ENCODE results near the gene JAKMIP1.

The JAKMIP1 gene

DNA sequence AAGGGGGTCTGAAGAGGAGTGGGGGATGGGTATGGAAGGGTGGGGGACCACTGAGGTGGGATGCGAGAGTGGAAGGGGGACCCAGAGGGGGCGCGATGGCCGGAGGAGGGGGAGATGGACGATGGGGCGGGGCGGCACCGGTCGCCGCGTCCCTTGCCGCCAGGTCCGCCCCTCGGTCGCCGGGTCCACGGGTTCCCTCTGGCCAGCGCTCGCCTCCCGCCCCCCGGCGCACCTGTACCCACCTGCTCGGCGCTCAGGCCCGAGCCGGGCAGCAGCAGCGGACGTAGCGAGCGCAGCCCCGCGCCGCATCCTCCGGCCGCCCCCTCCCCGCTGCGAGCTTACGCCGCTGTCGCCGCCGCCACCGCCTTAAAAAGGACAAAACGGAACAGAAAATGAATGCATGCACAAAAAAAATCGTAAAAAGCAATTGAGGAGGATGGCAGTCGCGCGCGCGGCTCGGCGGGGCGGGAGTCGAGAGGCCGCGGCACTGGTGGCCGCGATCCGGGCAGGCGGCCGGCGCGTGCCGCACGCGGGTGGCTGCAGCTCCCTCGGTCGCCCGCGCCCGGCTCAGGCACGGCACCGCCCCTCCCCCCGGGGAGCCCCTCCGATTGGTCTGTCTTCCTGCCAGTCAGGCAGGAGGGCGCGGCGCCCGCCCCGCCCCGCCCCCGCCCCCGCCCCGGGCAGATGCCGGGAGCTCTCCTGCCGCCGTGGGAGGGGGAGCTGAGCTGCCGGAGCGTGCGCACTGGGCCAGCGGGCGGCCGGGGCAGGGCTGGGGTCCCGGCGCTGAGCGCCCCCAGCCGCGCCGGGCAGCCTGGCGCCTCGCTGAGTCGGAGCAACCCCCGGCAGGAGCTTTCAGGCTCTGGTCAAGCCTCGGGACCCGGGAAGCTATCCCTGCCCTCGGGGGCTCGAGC, at the start of gene JAKMIP1:
Gene JAKMIP1 (minus strand): TSS at position 539 of the 911 bp plus-strand sequence. CDS start 87,699 bp downstream, outside the sequence.
- peak; percentile 45 for DNase-seq

- no peak for DNase-seq
Observed at GRCh38 chr4:6248394-6248793, 48.0 kb upstream of the JAKMIP1 start.

- no peak for DNase-seq
Observed at GRCh38 chr4:6246170-6246634, 45.9 kb upstream of the JAKMIP1 start.

DNA sequence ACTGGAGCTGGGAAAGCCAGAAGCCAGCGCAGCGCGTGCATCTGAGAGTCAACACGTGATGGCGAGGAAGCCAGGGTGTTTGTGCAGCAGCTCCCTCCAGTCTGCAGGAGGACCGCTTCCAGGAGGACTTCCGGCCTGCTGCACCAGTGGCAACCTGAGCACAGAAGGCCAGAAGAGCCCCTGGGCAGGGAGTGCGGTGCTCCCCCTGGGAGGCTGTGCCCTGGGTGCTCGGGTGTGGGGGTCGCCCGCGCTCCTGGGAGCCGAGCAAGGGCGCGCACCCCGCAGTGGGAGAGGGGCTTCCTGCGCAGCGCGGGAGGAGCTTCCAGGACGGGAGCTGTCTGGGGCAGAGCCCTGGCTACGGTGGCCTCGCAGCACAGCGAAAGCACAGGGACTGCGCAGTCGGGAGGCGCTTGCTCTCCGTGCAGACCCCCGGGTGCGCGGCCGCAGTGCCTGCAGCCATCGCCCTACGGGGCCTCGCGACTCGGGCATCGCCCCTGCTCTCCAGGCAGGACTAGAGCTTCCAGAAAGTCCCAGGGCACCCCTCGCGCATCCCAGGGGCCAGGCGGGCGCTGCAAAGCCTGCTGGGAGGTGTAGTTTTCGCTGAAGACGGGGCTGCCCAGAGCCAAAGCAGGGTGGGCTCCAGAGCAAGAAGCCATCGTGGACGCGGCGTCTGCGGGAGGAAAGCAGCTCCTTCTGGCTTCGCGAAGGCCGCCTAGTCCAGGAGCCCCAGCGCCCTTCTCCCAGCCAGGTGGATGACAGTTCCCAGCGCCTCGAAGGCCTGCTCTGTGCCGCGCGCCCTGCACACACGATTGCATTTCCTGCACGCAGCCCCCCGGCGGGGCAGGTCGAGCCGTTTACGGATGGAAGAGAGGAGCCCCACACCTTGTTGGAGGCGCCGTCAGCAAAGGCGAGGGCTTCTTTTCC, 45.2 kb upstream of the JAKMIP1 start:
- DNase-seq: no peak

DNA sequence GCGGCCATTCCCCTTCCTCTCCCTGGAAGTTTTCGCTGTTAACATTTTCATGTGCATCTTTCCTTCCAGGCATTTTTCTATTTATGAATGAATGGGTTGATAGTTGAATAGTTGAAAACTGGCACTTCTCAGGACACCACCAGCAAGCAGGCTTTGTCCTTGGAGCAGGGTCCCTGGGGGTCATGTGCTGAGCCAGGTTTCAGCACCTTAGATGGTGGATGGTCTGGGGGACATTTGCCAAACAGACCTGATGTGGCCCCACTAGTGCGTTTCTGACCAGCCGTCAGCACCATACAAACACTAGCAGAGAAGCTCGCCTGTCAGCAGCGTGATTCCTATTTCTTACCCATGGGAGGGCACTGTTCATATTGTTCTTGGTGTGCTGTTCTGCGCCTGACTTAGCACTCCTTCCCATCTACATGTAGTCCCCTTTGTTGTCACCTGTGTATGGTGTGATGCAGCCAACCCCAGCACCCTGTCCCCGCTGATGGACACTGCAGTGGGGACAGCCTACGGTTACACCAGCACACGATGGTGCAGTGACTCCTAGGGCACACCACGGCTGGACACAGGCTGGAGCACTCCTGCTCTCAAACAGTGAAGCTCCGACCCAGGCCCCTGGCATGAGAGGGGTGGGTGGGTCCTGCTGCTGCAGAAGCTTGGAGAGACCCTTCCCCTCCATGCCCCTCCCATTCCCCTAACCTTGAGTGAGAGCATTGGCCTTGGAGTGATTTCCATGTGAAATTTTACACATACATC, 42.1 kb upstream of the JAKMIP1 start:
- DNase-seq: no peak

DNA sequence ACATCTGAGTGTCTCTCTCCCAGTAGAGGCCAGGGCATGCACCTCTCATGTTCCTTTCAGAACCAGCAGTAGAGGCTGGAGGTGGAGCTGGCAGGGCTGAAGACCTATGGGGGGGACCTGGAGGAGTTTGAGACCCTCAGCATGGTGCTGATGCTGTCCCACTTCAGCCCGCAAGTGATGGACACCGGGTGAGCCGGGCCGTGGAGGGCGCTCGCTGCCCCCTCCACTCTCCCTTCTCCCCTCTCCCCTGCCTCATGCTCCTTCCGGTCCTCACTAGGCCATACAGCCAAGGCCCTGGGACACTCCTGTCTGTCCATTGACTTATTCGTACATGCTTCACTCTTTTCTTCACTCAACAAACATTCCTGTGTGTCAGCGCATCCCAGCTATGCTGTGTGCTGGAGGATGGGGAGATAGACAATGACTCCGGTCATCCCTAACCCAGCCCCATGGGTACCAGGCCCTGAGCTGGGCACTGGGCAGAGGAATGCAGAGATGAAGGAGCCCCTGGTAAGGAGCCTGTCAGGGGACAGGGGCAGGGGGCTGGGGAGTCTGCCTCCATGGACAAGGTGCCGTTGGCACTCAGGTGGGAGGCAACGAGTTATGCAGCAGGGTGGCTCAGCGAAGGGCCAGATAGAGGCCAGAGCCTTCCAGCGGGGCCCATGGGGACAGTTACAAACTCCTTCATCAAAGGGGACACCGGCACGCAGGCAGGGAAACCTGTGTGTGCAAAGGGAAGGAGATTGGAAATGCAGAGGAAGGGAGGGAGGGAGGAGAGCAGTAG, 40.9 kb upstream of the JAKMIP1 start:
- no peak for DNase-seq

DNA sequence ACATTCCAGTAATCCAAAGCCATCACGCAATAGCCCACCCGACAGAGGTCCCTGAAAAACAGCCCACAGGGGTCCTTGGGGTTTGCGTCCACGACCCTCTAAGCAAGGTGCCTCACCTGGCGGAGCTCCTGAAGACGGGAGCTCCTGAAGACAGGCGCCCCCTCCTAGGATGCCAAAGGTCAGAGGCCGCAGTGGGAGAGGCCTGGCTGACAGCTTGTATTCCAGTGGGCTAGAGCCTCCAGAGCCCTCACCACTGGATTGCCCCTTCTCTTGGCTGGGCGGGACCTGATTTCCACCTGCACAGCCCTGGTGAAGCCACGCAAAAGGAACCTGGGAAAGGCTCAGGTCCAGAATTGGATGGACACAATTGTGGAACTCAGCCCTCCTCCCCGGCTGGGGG, 39.6 kb upstream of the JAKMIP1 start:
- DNase-seq: no peak

GRCh38 chr4:6239486-6239885, 39.1 kb upstream of the JAKMIP1 start:
- DNase-seq: no peak

DNA sequence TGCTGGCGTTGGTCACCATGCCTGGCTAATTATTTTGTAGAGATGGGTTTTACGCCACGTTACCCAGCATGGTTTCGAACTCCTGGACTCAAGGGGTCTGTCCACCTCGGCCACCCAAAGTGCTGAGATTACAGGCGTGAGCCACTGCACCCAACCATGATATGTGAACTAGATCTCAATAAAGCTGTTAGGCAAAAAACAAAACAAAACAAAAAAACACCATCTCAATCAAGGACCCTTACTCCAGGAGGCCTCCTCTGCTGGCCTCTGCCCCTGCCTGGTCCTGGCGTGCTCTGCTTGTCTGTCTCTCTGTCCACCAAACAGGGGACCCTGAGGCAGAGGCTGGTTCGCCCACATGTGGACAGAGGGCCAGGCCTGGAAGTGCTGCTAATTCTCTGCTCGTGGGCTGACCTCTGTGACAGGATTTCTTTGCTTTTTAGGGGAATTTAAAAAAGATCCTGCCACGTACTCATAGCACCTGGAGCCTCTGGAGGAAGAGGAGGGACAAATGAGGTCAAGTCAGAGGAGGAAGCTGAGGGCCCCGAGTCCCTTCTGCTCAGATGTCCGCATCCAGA, 36.6 kb upstream of the JAKMIP1 start:
- no peak for DNase-seq

DNA sequence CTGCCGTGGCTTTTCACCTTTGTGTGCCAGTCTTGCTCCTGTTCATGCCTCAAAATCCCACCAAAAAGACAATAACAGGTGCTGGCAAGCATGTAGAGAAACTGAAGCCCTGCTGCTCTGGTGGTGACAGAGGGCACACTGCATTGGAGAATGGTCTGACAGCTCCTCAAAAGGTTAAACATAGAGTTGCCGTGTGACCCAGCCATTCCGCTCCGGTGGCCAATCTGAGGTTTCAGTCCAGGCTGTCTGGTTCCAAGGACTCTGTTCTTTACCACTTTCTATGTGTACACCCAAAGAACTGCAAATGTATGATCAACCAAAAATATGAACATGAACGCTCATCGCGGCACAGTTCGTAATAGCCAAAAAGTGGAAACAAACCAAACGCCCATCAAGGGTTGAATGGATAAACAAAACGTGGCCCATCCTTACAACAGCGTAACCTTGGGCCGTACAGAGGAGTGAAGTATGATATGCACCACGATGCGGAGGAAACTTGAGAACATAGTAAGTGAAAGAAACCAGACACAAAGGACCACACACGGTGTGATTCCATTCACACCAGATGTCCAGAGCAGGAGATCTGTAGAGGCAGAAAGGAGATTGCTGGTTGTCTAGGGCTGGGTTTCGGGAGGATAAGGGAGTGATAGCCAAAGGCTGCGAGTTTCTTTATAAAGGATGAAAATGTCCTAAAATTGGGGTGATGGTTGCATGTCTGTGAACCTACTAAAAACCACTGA, 35.7 kb upstream of the JAKMIP1 start:
- no peak for DNase-seq

DNA sequence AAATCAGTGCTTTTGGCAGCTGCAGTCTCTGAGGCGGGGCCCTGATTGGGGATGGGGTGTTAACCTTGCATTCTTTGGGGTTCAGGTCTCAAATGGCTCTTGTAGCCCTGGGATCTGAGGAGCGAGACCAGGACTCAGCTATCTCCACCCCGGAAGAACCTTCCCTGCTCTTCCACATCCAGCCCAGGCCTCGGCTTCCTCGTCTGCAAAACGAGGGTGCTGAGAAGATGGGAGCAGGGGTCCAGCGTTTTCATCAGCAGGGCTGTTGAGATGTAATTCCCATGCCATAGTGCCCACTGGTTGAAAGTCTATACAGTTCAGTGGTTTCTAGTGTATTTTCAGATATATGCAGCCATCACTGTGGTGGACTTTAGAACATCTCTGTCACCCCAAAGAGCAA, 34.7 kb upstream of the JAKMIP1 start:
- DNase-seq: no peak

DNA sequence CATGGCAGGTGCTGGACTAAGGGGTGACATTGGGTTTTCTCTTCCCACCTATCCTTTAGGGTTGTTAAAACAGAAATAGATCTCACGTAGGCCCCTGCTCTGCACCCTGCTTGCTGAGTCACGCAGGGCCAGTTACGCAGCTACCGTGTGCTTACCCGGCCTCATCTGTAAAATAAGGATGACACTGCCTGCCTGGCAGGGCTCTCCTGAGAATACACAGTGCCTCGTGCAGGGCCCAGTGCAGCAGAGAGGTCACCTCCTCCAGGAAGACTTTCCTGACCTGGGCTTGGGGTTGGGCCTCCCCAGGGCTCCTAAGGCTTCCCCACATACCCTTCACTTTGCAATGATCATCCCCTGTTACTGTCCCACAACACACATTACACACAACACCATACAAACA, 33.6 kb upstream of the JAKMIP1 start:
- DNase-seq: no peak

- DNase-seq: no peak
Observed at GRCh38 chr4:6232836-6233785, 32.8 kb upstream of the JAKMIP1 start.

- DNase-seq: no peak
Observed at GRCh38 chr4:6231663-6232165, 31.4 kb upstream of the JAKMIP1 start.

DNA sequence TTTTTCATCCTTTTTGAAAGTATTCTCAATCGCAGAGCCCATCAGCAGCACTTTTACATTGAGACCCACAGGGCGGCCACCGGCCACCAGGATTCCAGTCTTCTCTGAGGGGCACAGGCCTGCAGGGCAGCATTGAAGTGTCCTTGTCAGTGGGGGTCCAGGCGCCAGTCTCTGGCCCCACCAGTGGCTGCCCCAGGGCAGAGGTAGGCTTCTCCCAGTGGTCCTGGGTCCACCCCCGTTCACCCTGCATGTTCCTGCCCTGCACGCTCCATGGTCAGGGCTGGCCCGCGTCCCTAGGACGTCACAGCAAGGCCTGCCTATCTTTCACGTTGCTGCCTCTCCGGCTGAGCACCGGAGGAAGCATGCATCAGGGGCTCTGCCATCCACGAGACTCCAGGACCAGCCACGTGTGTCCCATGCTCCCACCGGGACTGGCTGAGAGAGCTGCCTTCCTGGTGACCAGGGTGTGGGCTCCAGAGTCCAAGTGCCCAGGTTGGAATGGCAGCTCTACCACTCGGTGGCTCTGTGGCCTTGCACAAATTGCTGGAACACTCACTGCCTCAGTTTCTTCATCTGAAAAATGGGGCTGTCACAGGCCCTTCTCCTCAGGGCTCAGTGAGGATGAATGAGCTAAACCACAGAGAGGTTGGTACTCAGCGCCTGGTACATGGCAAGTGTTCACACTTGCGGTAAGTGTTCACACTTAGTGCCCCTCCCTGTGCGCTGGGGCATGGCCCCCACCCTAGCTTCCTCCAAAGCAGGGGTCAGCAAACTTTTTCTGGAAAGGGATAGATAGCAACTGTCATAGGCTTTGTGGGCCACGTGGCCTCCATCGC, 30.7 kb upstream of the JAKMIP1 start:
- DNase-seq: no peak

- no peak for DNase-seq
Observed at GRCh38 chr4:6230502-6230785, 30.1 kb upstream of the JAKMIP1 start.

DNA sequence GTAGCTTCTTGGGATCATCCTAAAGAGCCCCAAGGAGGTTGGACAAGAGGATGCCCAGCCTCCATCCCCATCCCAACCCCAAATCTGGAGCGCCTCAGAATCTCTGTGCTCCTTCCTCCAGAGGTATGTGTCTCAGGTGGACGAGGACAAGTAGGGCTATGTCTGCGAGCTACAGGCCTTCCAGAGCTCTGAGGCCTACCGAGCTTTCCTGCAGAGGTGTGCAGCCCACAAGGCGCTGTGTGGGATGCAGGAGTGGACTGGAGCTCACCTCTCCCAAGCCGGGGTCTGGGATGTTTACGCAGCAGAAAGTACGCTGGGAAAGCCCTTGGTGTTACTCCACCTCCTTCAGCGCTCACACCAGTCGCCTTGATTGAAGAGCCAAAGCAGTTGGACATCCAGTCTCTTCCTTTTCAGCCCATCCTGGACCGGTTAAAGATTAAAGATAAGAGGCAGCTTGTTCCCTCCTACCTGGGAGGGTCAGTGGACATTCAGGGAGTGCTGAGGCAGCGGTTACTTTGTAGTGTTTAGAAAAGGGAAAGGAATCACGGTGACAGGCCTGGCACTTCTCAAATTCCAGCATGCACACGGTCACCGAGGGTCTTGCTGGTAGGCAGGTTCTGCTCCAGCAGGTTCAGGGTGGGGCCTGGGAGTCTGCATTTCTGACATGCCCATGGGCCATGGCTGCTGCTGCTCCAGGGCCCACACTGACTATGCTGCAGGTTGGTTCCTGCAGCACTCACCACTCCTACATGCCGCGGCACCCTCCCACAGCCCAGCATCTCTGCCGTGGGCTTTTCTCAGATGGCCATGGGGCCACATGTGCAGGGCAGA, 29.5 kb upstream of the JAKMIP1 start:
- DNase-seq: no peak

DNA sequence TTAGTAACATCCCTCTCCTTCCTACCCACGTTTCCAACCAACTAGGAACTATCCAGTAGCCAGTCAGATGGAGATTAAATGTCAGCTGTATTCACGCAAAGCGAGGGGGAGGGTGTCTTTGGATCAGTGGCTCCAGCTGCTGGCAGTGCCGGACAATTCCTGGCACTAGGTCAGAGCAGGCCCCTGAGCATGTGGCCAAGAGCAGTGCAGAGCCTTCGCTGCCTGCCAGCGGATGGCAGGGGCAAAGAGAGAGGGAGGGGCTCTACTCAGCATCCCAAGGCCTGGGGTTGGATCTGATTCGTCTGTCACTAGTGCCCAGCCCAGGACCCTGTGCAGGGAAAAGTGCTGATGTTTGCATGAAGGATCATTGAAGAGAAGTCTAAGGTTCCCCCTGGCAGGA, 28.7 kb upstream of the JAKMIP1 start:
- DNase-seq: no peak

All from fibroblast of upper back skin (primary cell).